HT1080 (cell line): ENCODE measurements around the gene EIF4E. TPM values are rescaled to one million over a fixed set of nuclear protein-coding genes. Genes with fewer than 3 reads are reported as not detected.
A peak's percentile ranks its signal among the peaks of the same experiment; 100 is the strongest.
"Not testable (repeated sequence)": the region's sequence is repeated elsewhere in the genome, so short reads cannot be mapped to it uniquely, and the experiment has no call there.

ENCODE experiments used
- DNase-seq: peaks from one replicate; pipeline ENCODE4 v3.0.0-alpha.2; 2015; ENCODE audit warnings: low read depth
- total RNA-seq: library from RNA; depleted of rRNA; stranded (reverse); fragments of >200 nt; shearing (Covaris generic); gene quantifications from 2 replicates; pipeline ENCODE4 v1.2.3, GENCODE V29; 2014

EIF4E gene
- total RNA-seq, 1 experiment from 2014 or later = 216 TPM

- DNase-seq = not testable (repeated sequence)
Observed at GRCh38 chr4:98886382-98886781, 42.6 kb downstream of the EIF4E start.

GRCh38 chr4:98880884-98881283, 48.0 kb downstream of the EIF4E start:
- not testable (repeated sequence) for DNase-seq

GRCh38 chr4:98879515-98879914, 49.4 kb downstream of the EIF4E start:
- DNase-seq = no peak

GRCh38 chr4:98873059-98873458, 55.9 kb downstream of the EIF4E start:
- peak; percentile 13 for DNase-seq

- not testable (repeated sequence) for DNase-seq
Observed at GRCh38 chr4:98872120-98872906, 56.6 kb downstream of the EIF4E start.

- no peak for DNase-seq
Observed at GRCh38 chr4:98867648-98868047, 61.3 kb downstream of the EIF4E start.

- no peak for DNase-seq
Observed at GRCh38 chr4:98865059-98865458, 63.9 kb downstream of the EIF4E start.

GRCh38 chr4:98864560-98864959, 64.4 kb downstream of the EIF4E start:
- DNase-seq = peak; percentile 32

GRCh38 chr4:98862371-98862770, 66.6 kb downstream of the EIF4E start:
- DNase-seq = no peak

GRCh38 chr4:98861100-98861884, 67.6 kb downstream of the EIF4E start:
- DNase-seq = no peak

GRCh38 chr4:98851806-98852205, 77.1 kb downstream of the EIF4E start:
- peak; percentile 68 for DNase-seq

- no peak for DNase-seq
Observed at GRCh38 chr4:98850937-98851336, 78.0 kb downstream of the EIF4E start.

GRCh38 chr4:98848448-98848847, 80.5 kb downstream of the EIF4E start:
- DNase-seq = no peak

GRCh38 chr4:98845960-98846359, 83.0 kb downstream of the EIF4E start:
- DNase-seq = no peak

GRCh38 chr4:98842917-98843316, 86.0 kb downstream of the EIF4E start:
- DNase-seq = not testable (repeated sequence)

GRCh38 chr4:98838977-98839618, 89.8 kb downstream of the EIF4E start:
- DNase-seq = peak; percentile 50

GRCh38 chr4:98838531-98838930, 90.4 kb downstream of the EIF4E start:
- DNase-seq = no peak

GRCh38 chr4:98833384-98833783, 95.5 kb downstream of the EIF4E start:
- DNase-seq = no peak

GRCh38 chr4:98831036-98831435, 97.9 kb downstream of the EIF4E start:
- not testable (repeated sequence) for DNase-seq
